Peyer's patch (tissue), 4 donors: ENCODE data around the gene POU2AF1.

ENCODE experiments used
- CTCF ChIP-seq, 6 experiments: fragments of 450-650 bp in 4 of 6; fragments of 200-600 bp in 2 of 6; sonication (generic) in 1 of 6; IDR thresholded peaks; one replicate each; pipeline ENCODE4 v1.5.1; 2017 to 2019; ENCODE audit warnings: antibody characterized with exemption in 6 of 6, mild to moderate bottlenecking in 3 of 6, moderate library complexity in 1 of 6
- POLR2A ChIP-seq, 2 donors: fragments of 450-650 bp; IDR thresholded peaks; one replicate each; pipeline ENCODE4 v1.5.1; 2017; ENCODE audit warnings: antibody characterized with exemption in 2 of 2, mild to moderate bottlenecking in 2 of 2, moderate library complexity in 2 of 2

- TF ChIP-seq POLR2A (IDR thresholded peaks at IDR 0.05) (no peak), CTCF (IDR thresholded peaks at IDR 0.05) (no peak)
Observed at GRCh38 chr11:111320728-111321568, 58.1 kb downstream of the POU2AF1 start.
